Skin epidermis (tissue), 12 donors: ENCODE data around the gene LCP1.

ENCODE experiments used
- H3K27ac ChIP-seq, 21 experiments: fragments of 200-600 bp; sonication (generic) in 11 of 21; one replicate each; pipeline ENCODE4 v1.5.0; 2020; ENCODE audit warnings: mild to moderate bottlenecking in 3 of 21, inconsistent platforms in 2 of 21, moderate library complexity in 2 of 21
- H3K4me3 ChIP-seq, 7 experiments: fragments of 200-600 bp; sonication (generic) in 2 of 7; one replicate each; pipeline ENCODE4 v1.5.0; 2020; ENCODE audit warnings: inconsistent platforms in 2 of 7, mild to moderate bottlenecking in 2 of 7, moderate library complexity in 1 of 7

LCP1 gene

DNA sequence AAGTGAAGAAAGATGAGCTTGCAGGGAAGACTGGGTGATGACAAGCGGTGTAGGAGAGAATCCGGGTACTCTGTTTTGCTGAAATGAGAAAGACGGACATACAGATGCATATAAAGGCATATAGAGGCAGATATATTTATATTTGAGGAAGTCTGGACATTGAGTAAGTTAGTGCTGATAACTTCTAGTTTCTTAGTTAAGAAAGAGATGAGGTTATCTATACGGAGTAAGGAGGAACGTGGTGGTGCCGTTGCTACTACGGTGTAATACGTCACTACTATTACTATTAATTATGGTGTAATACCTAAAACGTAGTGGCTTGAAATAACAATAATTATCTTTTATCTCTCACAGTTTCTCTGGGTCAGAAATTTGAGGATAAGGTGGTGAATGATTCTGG lies 67.4 kb downstream of the LCP1 start:
- Histone ChIP-seq H3K4me3 (no peak overlapping the region), H3K27ac (no peak overlapping the region)

DNA sequence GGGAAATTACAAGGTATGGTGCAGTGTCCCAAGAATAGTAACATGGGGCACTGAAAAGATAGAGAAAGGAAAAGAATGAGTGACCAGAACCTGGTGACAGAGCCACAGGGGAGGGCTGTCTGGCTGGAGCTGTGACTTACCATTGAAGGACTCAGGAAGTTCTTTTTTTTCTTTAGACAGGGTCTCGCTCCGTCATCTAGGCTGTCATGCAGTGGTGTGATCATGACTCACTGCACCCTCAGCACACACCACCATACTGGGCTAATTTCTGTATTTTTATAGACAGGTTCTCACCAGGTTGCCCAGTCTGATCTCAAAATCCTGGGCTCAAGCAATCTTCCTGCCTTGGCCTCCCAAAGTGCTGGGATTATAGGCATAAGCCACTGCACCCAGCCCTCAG lies 68.4 kb downstream of the LCP1 start:
- H3K27ac ChIP-seq, result no peak overlapping the region

GRCh38 chr13:46111151-46111550 lies 70.8 kb downstream of the LCP1 start:
- Histone ChIP-seq H3K4me3 (no peak overlapping the region), H3K27ac (no peak overlapping the region)

More for the DNA sequence above, 68.4 kb downstream of the LCP1 start:
- no peak overlapping the region for H3K4me3 ChIP-seq

DNA sequence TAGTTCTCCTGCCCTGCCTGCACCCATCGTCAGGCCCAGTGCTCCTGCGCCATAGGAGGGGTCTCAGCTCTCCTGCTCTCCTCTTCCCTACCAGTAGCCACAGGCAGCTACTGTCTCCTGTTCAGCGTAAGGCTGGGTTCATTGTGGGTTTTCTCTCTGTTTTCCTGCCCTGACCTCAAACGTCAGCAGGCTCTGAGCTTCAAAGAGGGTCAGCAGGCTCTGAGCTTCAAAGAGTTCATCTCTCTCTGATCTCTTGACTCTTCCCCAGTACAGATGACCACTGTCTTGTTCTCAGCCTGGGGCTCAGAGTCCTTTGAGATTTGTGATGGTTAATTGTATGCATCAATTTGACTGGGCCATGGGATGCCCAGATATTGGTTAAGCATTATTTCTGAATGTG lies 72.5 kb downstream of the LCP1 start:
- no peak overlapping the region for H3K4me3 ChIP-seq
- H3K27ac ChIP-seq, result no peak overlapping the region

GRCh38 chr13:46106839-46107371 lies 75.1 kb downstream of the LCP1 start:
- H3K27ac ChIP-seq, result no peak overlapping the region
- no peak overlapping the region for H3K4me3 ChIP-seq

DNA sequence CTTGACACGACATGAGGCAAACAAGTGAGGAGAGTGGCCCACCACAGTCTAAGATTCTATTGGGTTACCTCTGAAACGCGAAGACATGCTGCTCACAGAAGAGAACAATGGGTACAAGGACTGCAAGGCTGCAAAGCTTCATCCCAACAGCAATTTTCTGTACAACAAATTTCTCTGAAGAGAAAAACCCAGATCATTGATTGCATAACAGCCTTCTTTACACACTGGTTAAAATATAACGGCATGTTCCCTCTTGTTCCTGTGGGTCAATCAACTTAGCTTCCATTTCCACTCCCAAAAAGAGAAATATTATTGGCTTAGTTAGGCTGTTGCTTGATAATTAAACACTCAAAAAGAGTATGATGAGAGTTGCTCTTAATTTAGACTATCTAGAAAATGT lies 77.1 kb downstream of the LCP1 start, which contains the start of gene CPB2:
CPB2 (minus strand) TSS at position 166 of the 400 bp plus-strand sequence; CDS start at position 142, 24 bp downstream.
- no peak within 1 kb of the TSS for H3K27ac ChIP-seq
- no peak within 1 kb of the TSS for H3K4me3 ChIP-seq

DNA sequence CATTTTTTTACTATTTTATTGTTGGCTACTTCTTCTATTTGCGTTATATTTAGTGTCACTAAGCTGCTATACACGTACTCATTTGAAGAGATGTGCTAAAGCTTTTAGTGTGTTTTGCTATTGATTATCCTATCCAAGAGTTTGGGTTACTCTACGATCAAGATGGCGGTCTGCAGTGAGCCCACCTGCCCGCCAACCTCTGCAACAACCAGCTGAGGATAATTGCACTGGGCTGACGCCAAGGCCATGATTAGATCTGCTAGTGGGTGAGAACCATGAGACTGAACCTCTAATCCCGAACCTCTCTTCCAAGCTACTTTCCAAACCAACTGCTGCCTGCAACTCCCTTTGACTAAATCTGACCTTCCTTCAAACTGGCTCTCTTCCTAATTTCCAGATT lies 78.9 kb downstream of the LCP1 start:
- H3K4me3 ChIP-seq, result no peak overlapping the region
- no peak overlapping the region for H3K27ac ChIP-seq

- Histone ChIP-seq H3K27ac (no peak overlapping the region), H3K4me3 (no peak overlapping the region)
Observed at GRCh38 chr13:46102255-46102605, 79.7 kb downstream of the LCP1 start.

GRCh38 chr13:46101484-46102254 lies 80.3 kb downstream of the LCP1 start:
- no peak overlapping the region for H3K27ac ChIP-seq
- no peak overlapping the region for H3K4me3 ChIP-seq

- no peak overlapping the region for H3K4me3 ChIP-seq
- no peak overlapping the region for H3K27ac ChIP-seq
Observed at GRCh38 chr13:46101002-46101401, 81.0 kb downstream of the LCP1 start.

DNA sequence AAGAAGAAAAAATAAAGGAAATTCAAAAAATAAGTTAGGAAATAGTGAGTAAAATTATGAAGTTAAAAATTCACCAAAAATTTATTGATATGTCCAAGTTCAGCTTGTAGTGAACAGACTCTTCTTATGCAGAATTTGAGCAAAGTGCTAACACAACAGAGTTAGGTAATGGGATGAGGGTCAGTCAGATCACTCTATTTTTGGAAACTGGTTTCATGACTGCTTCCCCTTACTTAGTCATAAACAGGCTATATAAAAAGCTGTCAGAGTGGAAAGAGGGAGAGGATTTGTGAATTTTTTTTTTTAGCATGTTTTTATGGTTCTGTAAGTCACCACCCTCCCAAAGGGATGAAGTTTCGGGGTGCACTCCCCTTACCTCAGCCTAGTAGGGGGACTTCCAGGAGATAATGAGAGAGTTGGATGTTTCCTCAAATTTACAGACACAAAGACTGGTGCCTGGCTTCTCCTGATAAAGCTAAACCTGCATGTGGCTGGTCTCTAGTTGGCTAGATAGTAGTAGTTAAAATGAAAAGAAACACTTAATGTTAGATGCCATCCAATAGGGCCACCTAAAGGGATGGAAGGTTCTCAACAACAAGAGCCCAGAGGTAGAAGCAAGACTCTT lies 81.7 kb downstream of the LCP1 start:
- no peak overlapping the region for H3K27ac ChIP-seq
- H3K4me3 ChIP-seq, result no peak overlapping the region

- Histone ChIP-seq H3K27ac (no peak overlapping the region), H3K4me3 (no peak overlapping the region)
Observed at GRCh38 chr13:46097663-46098062, 84.3 kb downstream of the LCP1 start.

DNA sequence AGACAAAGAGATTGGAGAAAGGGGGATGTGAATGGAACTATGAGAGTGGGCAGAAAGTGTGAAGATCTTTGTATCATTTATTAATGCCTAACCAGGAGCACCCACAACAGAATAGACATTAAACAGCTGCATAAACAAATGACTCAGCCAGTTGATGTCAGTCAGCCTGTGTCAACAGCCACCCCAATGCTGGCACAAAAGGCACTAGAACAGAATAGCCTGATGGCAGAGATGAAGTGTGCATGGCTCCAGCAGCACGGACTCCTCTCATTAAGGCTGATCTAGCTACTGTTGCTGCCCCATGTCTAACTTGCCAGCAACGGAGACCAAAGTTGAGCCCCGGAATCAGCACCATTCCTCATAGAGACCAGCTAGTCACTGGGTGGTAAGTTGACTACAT lies 85.0 kb downstream of the LCP1 start:
- Histone ChIP-seq H3K27ac (no peak overlapping the region), H3K4me3 (no peak overlapping the region)

DNA sequence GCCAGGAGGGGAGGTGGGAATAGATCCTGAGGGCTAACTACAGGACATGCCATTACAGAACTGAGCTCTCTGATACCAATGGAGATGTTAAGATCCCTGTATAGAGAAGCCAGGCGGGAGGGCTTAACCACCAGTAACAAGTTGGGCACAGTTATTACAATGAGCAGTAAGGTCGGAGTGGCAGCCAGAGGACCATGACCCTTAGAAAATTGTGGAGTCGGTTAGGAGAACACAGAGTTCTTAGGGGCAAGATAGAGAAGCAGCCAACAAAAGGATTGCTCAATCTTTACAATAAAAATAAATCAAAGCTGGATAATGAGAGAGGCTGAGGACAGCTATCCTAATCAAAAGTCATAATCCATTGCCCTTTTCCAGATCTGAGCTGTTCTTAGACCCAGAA lies 87.5 kb downstream of the LCP1 start:
- no peak overlapping the region for H3K27ac ChIP-seq
- no peak overlapping the region for H3K4me3 ChIP-seq

DNA sequence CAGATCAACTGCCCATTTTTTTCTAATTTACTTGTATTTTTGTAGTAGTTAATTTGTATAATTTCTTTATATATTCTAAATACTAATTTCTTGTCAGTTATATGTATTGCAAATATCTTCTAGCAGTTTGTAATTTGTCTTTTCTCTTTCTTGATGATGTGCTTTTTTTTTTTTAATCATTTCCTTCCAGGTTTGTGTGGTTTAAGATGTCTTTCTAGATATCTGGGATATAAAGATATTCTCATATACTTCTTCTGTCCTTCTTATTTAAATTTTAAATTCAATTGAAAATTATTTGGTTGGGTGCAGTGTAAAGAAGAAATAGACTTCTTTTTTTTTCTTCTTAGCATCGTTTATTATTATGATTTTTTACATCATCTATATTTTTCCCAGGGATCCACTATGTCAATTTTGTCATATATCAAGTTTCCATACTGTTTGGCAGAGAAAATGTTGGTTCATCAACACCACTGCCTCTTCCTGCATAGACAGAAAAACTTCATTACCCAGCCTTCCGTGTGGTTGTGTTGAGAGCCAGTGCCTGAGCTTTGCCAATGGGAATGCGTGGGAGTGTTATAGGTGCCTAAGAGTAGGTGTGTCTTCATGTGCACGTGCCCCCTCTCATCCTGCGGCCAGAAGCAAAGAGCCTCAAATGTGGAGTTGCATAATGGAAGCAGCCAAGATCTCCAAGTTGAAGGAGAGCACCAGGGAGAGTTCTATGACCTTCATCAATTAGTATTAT lies 93.0 kb downstream of the LCP1 start:
- Histone ChIP-seq H3K27ac (no peak overlapping the region), H3K4me3 (no peak overlapping the region)

DNA sequence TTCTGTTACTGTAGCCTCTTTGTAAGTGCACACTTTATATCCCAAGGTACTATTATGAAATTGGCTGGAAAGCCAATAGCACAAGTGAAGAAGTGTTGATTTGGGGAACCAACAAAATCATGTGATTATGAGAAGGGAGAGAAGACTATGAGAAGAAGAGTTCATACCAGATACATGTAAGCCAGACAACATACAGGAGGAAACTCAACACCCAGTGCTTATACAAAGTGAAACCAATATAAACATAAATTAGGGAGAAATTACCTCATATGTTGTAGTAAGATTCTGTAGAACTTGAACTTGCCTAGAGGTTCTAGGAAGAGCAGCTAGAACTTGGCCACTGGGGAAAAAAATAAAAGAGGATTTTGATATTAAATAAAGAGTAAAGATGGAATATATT lies 94.5 kb downstream of the LCP1 start:
- no peak overlapping the region for H3K27ac ChIP-seq
- H3K4me3 ChIP-seq, result no peak overlapping the region

DNA sequence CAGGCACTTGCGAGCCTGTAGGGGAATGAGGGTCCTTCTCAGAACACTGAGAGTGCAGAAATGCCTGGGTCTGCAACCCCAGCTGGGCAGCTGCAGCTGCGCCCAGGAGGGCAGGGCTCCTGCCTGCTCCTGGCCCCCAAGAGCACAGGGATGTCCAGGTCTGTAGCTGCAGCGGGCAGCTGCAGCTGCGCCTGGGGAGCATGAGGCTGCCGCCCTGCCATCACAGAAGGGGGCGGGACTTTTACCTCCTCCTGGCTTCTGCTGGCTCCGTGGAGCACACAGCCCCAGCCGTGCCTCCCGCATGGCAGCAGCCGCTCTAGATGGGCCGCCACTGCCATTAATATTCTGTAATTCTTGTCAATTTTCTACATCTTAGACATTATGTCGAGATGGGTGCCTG lies 95.0 kb downstream of the LCP1 start:
- Histone ChIP-seq H3K4me3 (no peak overlapping the region), H3K27ac (no peak overlapping the region)

GRCh38 chr13:46086421-46086922 lies 95.5 kb downstream of the LCP1 start:
- H3K27ac ChIP-seq, result no peak overlapping the region
- no peak overlapping the region for H3K4me3 ChIP-seq

DNA sequence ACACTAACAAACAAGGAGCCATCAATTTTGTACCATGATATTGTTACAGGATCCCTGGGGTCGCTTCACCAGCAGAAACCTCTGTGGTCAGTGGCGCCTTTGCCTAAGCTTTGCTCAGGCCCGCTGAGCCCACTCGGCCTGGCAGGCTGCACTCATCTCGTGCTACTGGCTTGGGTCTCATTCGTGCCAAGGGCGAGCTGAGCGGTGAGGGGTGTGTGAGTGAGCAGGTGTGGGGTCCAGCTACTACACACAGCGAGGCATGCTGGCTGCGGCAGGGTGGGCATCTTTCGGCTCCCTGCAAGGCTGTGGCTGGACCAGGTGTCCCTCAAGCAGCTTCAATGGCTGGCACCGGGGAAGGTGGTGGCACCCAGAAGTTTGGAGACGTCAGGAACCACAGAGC lies 96.2 kb downstream of the LCP1 start:
- Histone ChIP-seq H3K27ac (no peak overlapping the region), H3K4me3 (no peak overlapping the region)

DNA sequence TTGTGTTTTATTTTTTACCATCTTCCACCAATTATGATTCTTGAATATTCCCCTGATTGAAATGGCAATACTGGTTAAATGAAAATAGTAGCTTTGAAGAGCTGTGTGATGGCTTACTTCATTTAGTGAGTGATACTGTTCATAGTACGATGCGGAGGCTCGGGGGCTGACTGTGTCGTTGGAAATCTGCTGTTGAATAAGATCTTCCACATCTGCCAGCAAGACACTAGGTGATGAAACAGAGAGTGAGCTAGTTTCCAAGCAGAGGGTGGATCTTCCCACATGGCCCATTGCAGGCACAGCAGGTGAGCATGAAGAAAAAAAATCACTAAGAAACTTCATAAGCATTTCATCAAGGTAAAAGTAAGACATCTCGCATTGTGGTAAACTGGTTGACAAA lies 99.7 kb downstream of the LCP1 start:
- no peak overlapping the region for H3K4me3 ChIP-seq
- H3K27ac ChIP-seq, result no peak overlapping the region

GRCh38 chr13:46079770-46080169 lies 102.2 kb downstream of the LCP1 start:
- no peak overlapping the region for H3K4me3 ChIP-seq

More at GRCh38 chr13:46079770-46080169, 102.2 kb downstream of the LCP1 start:
- no peak overlapping the region for H3K27ac ChIP-seq
